NCI-H146 (cell line): Measurements from ENCODE around the gene DUSP10.

Source experiments
- DNase-seq: peaks from one replicate; lab custom pipeline; 2025; lab: John Stamatoyannopoulos, UW

DUSP10 gene

GRCh38 chr1:221741703-221742554, at the start of gene DUSP10:
Gene DUSP10, minus strand, starts transcription at chr1:221742089. Its CDS starts 2,345 bp downstream, at chr1:221739744.
- peak; percentile 99 for DNase-seq

- DNase-seq = no peak
These were observed 46.6 kb upstream of the DUSP10 start for GRCh38 chr1:221788466-221788865.

GRCh38 chr1:221786647-221787046, 44.8 kb upstream of the DUSP10 start:
- DNase-seq = no peak

GRCh38 chr1:221783936-221784335, 42.0 kb upstream of the DUSP10 start:
- DNase-seq = no peak

GRCh38 chr1:221783437-221783836, 41.5 kb upstream of the DUSP10 start:
- DNase-seq = no peak

- no peak for DNase-seq
These were observed 41.1 kb upstream of the DUSP10 start for GRCh38 chr1:221782970-221783369.

- no peak for DNase-seq
These were observed 40.6 kb upstream of the DUSP10 start for GRCh38 chr1:221782477-221782876.

- DNase-seq = no peak
These were observed 39.3 kb upstream of the DUSP10 start for GRCh38 chr1:221781102-221781755.

GRCh38 chr1:221780175-221780574, 38.3 kb upstream of the DUSP10 start:
- DNase-seq = no peak

- DNase-seq = no peak
These were observed 37.9 kb upstream of the DUSP10 start for GRCh38 chr1:221779771-221780170.

GRCh38 chr1:221778535-221779142, 36.8 kb upstream of the DUSP10 start:
- no peak for DNase-seq

GRCh38 chr1:221778125-221778524, 36.2 kb upstream of the DUSP10 start:
- DNase-seq = no peak

GRCh38 chr1:221777431-221778072, 35.7 kb upstream of the DUSP10 start:
- no peak for DNase-seq

- no peak for DNase-seq
These were observed 34.8 kb upstream of the DUSP10 start for GRCh38 chr1:221776495-221777301.

- DNase-seq = no peak
These were observed 33.3 kb upstream of the DUSP10 start for GRCh38 chr1:221775206-221775605.

- DNase-seq = no peak
These were observed 32.4 kb upstream of the DUSP10 start for GRCh38 chr1:221774054-221774842.

GRCh38 chr1:221773383-221773782, 31.5 kb upstream of the DUSP10 start:
- no peak for DNase-seq

GRCh38 chr1:221772117-221772516, 30.2 kb upstream of the DUSP10 start:
- DNase-seq = no peak

- no peak for DNase-seq
These were observed 26.7 kb upstream of the DUSP10 start for GRCh38 chr1:221768444-221769066.

- no peak for DNase-seq
These were observed 24.3 kb upstream of the DUSP10 start for GRCh38 chr1:221766210-221766609.
